HG03520 (cell line): ENCODE results near the gene FAM98C.
"Not testable (repeated sequence)": the region's sequence is repeated elsewhere in the genome, so short reads cannot be mapped to it uniquely, and the experiment has no call there.

Source experiments
- ATAC-seq: cut with Tn5 transposase; IDR thresholded peaks from one replicate; pipeline ENCODE4 v1.9.1; 2021; ENCODE audit warnings: mild to moderate bottlenecking, moderate library complexity; ENCODE audit not compliant: unreplicated experiment

FAM98C gene

GRCh38 chr19:38395381-38396114 is 7.3 kb upstream of the FAM98C start:
- ATAC-seq = no peak

GRCh38 chr19:38399081-38399480 is 3.8 kb upstream of the FAM98C start:
- no peak for ATAC-seq

- no peak for ATAC-seq
Observed at GRCh38 chr19:38399537-38399936, 3.4 kb upstream of the FAM98C start.

- ATAC-seq = no peak
Observed at GRCh38 chr19:38400361-38400760, 2.5 kb upstream of the FAM98C start.

GRCh38 chr19:38401148-38401547 is 1.7 kb upstream of the FAM98C start:
- ATAC-seq = no peak

- no peak for ATAC-seq
Observed at GRCh38 chr19:38402623-38402966, 298 bp upstream of the FAM98C start.

- no peak for ATAC-seq
Observed at GRCh38 chr19:38404858-38405257, 2.0 kb downstream of the FAM98C start.

GRCh38 chr19:38405276-38405675 is 2.4 kb downstream of the FAM98C start:
- ATAC-seq = no peak

GRCh38 chr19:38409631-38410133 is 6.8 kb downstream of the FAM98C start:
- ATAC-seq = no peak

- ATAC-seq = not testable (repeated sequence)
Observed at GRCh38 chr19:38410407-38410806, 7.5 kb downstream of the FAM98C start.

- ATAC-seq = no peak
Observed at GRCh38 chr19:38411041-38411712, 8.3 kb downstream of the FAM98C start.

GRCh38 chr19:38411898-38412297 is 9.0 kb downstream of the FAM98C start:
- not testable (repeated sequence) for ATAC-seq

- ATAC-seq = no peak
Observed at GRCh38 chr19:38412491-38412890, 9.6 kb downstream of the FAM98C start.

- ATAC-seq = no peak
Observed at GRCh38 chr19:38412961-38413360, 10.1 kb downstream of the FAM98C start.

- no peak for ATAC-seq
Observed at GRCh38 chr19:38413416-38413815, 10.5 kb downstream of the FAM98C start.

- ATAC-seq = no peak
Observed at GRCh38 chr19:38417146-38417543, 14.3 kb downstream of the FAM98C start.

- no peak for ATAC-seq
Observed at GRCh38 chr19:38417544-38418506, 14.9 kb downstream of the FAM98C start.

GRCh38 chr19:38420935-38421334 is 18.0 kb downstream of the FAM98C start:
- ATAC-seq = no peak

GRCh38 chr19:38421856-38422255 is 19.0 kb downstream of the FAM98C start:
- no peak for ATAC-seq

- ATAC-seq = no peak
Observed at GRCh38 chr19:38422438-38422837, 19.5 kb downstream of the FAM98C start.

- no peak for ATAC-seq
Observed at GRCh38 chr19:38424272-38424671, 21.4 kb downstream of the FAM98C start.
